GM18505 (cell line): ENCODE results near the gene PCMTD2.
"Not testable (repeated sequence)": the region's sequence is repeated elsewhere in the genome, so short reads cannot be mapped to it uniquely, and the experiment has no call there.

Experiments used
- ATAC-seq: cut with Tn5 transposase; IDR thresholded peaks from one replicate; pipeline ENCODE4 v1.9.1; 2021; ENCODE audit not compliant: unreplicated experiment
- POLR2A ChIP-seq: IDR thresholded peaks from 4 replicates; pipeline ENCODE4 v1.6.1; 2011; ENCODE audit warnings: borderline replicate concordance; ENCODE audit not compliant: insufficient read depth, insufficient read length; ENCODE audit errors: extremely low read depth

The PCMTD2 gene

DNA sequence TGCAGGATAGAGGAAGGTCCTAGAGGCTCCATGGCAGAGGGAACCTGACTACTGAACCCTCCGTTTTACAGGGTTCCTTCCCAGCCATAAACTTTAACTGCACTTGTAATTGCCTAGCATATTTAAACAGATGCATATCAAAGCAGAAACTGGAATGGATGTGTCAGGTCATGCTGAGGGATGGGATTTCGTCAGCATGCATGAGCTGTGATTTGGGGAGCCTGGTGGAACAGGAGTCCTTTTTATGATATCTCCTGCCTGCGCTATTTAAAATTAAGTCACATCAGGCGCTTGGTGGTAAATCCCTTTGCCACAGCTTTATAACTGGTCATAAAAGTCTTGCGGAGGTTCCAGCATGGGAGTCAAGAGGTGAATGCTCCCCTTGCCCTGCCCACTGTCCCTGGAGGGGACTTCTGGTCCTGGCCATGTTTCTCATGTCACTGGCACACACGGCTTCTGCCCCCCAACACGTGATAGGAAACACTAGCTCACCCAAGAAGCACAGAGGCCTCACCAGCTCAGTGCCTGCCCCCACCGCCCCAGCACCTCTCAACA lies 26.0 kb upstream of the PCMTD2 start:
- ATAC-seq, result no peak
- TF ChIP-seq POLR2A, result no peak

DNA sequence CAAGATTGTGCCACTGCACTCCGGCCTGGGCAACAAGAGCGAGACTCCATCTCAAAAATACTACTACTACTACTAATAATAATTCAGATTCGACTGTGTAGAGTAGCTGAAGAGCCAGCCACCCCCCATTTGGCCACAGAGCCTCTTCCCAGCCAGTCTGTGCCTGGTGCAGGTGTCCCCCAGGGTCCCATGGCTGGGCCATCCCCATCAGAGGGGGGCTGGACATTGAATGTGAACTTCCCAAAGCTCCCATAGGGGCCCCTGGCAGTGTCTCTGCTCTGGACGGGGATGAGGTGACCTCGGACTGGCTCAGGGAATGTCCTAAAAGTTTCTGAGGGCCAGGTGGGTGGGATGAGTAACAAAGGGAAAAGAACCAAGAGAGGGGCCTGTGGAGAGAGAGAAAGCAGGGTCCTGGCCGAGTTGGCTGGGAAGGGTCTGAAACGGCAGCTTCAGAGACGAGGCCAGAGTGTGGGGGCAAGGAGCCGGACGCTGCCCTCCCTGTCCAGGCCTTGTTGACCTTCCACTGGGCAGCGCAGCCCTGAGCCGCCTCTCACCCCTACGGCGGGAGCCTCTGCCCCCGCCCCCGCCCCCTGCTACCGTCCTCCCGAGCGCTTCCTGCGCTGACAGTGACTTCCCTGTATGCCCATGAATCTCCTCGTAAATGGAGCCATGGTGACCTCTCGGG lies 24.9 kb upstream of the PCMTD2 start:
- ATAC-seq, result no peak
- TF ChIP-seq POLR2A, result no peak

DNA sequence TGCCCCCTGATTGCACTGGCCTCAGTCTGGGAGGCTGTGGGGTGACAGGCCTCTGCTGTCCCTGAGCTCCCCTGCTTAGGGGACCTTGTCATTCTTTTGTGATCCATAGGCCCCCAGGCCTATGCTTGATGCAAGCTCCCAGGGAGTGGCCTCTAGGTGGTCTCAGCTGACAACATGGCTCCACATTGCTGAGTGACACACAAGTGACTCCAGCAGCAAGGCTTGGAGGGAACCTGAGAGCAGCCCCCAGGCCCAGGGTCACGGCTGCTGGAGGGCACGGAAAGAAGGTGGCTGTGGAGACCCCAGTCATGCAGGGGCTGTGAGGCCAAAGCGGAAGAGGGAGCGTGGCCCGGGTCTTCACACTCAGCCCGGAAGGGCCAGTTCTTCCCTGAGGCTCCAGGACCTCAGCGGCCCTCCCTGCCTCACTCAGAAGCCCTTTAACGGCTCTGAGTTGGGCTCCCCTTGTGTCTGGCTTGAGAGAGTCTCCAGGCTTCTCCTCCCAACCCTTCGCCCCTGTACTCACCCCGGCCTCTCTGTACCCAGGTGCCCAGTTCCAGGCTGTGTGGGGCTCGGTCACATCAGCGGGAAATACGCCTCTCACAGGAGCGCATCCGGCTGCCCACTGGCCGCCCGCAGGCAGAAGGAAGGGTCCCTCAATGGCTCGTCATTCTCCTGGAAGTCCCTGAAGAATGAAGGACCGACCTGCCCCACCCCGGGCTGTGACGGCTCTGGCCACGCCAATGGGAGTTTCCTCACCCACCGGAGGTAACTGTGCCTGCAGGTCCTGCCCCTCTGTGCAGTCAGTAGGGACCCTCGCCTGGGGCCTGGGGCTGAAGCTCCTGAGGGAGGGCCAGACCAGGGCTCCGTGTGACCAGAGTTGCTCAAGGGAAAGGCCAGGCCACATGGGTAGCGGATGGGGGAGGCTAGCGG lies 23.7 kb upstream of the PCMTD2 start:
- no peak for ATAC-seq
- TF ChIP-seq POLR2A, result no peak

DNA sequence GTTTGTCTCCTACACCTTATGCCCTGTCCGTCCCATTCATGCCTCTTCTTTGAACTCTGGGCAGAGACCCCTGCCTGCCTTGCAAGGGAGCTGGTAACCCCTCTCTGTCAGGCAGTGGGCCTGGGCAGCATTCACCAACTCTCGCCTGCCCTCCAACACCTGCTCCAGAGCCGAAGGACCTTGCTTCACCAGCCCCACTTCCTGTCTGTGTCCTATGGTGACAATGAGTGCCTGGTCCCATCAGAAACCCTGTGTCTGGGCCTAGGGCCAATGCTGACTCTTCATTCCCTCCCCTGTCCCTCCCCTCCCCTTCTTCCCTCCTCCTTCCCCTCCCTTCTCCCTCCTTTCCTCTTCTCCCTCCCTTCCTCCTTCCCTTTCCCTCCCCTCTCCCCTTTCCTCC lies 22.8 kb upstream of the PCMTD2 start:
- ATAC-seq, result no peak
- no peak for TF ChIP-seq POLR2A

DNA sequence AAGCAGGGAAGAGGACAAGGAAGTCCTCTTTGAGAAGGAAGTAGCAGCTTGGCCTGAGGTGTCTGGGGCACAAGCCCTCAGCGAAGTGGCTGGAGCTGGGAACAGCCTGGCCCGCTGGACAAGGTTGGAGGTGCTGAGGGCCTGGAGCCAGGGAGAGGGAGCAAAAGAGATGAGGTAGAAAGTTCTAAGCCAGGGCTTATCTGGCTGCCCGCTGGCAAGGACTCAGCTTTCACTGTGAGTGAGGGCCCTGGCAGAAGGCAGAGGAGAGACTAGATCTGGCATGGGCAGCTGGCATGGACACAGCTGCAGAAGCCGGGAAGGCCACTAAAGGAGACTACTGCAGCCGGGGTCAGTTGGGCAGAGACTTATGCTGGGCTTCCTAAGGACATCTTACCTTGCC lies 21.8 kb upstream of the PCMTD2 start:
- no peak for TF ChIP-seq POLR2A
- no peak for ATAC-seq

DNA sequence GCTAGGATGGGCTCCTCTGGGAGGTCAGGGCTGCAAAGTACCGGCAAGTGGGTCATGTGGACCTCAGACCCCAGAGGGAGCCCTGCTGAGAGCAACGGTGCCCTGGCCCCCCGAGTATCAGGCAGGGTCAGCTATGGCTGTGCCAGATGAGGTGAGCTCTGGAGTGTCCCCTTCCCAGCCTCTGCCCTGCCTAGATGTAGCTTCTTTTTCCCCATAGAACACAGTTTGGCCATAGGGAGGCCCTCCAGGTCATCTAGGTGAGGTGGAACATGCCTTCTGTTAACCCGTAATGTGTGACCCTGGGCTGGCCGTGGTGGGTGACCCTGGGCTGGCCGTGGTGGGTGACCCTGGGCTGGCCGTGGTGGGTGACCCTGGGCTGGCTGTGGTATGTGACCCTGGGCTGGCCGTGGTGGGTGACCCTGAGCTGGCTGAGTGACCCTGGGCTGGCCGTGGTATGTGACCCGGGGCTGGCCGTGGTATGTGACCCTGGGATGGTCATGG lies 21.2 kb upstream of the PCMTD2 start:
- no peak for ATAC-seq
- TF ChIP-seq POLR2A, result no peak

DNA sequence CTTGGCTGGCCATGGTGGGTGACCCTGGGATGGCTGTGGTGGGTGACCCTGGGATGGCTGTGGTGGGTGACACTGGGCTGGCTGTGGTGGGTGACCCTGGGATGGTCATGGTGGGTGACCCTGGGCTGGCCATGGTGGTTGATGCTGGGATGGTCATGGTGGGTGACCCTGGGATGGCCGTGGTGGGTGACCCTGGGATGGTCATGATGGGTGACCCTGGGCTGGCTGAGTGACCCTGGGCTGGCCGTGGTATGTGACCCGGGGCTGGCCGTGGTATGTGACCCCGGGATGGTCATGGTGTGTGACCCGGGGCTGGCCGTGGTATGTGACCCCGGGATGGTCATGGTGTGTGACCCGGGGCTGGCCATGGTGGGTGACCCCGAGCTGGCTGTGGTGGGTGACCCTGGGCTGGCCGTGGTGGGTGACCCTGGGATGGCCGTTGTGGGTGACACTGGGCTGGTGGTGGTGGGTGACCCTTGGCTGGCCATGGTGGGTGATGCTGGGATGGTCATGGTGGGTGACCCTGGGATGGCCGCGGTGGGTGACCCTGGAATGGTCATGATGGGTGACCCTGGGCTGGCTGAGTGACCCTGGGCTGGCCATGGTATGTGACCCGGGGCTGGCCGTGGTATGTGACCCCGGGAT lies 20.5 kb upstream of the PCMTD2 start:
- ATAC-seq, result not testable (repeated sequence)

DNA sequence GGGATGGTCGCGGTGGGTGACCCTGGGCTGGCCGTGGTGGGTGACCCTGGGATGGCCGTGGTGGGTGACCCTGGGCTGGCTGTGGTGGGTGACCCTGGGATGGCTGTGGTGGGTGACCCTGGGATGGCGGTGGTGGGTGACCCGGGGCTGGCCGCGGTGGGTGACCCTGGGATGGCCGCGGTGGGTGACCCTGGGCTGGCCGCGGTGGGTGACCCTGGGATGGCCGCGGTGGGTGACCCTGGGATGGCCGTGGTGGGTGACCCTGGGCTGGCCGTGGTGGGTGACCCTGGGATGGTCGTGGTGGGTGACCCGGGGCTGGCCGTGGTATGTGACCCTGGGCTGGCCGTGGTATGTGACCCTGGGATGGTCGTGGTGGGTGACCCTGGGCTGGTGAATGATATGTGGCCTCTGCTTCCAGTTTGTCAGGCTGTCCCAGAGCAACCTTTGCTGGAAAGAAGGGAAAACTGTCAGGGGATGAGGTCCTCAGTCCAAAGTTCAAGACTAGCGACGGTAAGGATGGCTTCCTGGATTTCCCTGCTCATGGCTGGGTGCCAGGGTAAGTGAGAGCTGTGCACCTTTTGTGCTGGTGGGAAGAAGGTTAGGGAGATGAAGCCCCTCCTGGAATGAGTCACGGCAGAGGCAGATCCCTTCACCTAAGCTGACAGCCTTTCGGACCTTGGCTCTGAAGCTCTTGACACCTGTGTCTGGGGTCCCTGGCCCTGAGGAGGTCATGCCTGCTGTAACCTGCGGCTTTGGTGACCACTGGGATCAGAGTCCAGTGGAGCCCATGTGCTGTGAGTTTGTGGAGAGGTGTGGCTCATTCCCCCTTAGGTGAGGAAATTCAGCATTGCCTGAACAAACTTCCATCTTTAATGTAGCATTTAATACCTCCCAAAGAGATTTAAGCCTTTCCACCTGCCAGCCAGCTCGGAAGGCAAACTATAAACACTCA lies 19.1 kb upstream of the PCMTD2 start:
- no peak for TF ChIP-seq POLR2A
- no peak for ATAC-seq

DNA sequence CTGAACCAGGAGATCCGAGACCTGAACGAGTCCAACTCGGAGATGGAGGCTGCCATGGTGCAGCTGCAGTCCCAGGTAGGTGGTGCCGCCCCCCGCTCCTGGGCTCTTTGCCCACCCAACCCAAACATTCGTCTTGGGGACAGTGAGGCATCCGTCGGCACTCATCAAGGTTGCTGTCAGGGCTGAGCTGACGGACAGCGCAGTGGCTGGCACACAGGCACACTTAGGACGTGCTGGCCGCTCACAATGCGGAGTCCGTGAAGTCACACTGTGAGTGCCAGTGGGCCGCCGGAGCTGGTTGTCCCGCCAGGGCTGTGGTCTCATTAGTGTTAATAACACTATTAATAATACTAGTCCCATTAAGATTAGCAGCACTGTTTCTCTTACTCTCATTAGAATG lies 18.2 kb upstream of the PCMTD2 start:
- no peak for TF ChIP-seq POLR2A
- ATAC-seq, result no peak

DNA sequence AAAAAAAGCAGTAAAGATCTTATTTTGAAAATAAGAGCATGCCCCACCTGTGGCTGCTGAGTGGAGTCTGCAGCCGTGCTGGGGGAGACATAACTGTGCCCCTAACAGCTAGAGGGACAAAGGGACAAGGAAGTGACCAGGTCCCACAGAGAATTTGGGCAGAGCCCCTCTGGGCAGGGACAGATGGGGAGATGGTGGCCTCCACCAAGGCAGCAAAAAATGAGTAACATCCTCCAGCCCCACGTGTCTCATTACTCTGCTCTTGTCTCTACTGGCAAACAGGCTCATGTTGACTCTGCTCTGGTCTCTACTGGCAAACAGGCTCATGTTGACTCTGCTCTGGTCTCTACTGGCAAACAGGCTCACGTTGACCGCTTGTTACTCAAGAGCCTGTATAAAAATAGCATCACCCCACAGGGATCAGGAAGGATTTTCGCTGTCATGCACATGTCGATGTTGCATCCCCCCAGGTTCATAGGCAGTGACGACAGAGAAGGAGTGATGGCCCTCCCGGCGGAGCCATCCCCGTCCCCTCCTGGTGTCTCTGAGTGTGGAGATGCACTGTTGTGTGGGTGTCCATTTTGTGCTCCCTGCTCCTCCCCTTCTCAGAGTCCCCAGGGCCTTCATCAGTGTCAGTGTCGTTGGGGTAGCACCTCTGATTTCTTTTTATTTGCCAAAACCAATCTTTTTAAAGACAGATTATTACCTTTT lies 17.3 kb upstream of the PCMTD2 start:
- ATAC-seq, result no peak
- no peak for TF ChIP-seq POLR2A

DNA sequence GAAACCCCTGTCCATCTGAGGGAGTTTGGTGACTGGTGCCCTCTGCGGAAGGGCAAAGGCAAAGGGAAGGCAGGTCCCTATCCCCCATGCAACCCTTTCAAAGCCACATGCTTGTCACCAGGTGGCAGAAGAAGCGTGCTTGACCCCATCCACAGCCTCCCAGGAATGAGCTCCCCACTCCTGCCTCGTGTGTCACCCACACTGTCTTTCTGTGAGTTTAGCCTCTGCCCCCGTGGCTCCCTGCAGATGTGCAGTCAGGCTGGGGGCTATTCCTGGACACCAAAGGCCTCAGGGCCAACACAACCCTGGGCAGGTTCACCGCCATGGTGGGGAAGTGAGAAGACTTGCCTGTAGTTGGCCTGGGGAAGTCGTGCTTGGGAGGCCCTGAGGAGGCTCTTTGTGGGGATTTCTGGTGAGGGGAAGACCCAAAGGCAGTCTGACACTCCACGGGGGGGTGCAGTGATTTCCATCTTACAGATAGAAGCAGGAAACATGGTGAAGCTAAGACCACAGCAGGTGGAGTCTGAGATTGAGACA lies 16.6 kb upstream of the PCMTD2 start:
- no peak for TF ChIP-seq POLR2A
- no peak for ATAC-seq
